ENCODE data around the gene PRIM2. TPM values are rescaled to one million over a fixed set of nuclear protein-coding genes. Genes with fewer than 3 reads are reported as not detected.

The PRIM2 gene
- total RNA-seq, 1 experiment from 2014 or later = 9.7 TPM

DNA sequence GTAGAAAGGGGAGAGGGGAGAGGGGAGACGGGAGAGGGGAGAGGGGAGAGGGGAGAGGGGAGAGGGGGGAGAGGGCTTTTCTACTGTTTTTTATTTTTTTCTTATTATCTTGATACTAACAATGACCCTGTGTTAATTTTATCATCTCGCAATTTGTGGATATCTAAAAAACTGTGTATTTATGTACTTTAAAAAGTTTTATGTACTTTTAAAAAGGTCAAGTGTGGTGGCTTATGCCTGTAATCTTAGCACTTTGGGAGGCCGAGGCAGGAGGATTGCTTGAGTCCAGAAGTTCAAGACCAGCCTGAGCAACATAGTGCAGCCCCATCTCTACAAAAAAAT lies 5.5 kb upstream of the PRIM2 start:
- no peaks in the 10 kb centered on the region for H3K27me3 Mint-ChIP-seq (ENCODE audit: insufficient read depth, unreplicated experiment)
- no peak overlapping the region for H3K27ac Mint-ChIP-seq (ENCODE audit: low read depth, unreplicated experiment)
- H3K9me3 Mint-ChIP-seq (ENCODE audit: unreplicated experiment) = no peaks in the 10 kb centered on the region
- CTCF ChIA-PET = interaction anchor here (0.8 kb wide), 1 partner anchor 32 kb away, joined by 3 read pairs; no protein-coding TSS in a partner anchor
- POLR2A ChIA-PET = interaction anchor here (0.9 kb wide), 1 partner anchor 121 kb away, joined by 3 read pairs; no protein-coding TSS in a partner anchor
- H3K4me1 Mint-ChIP-seq (ENCODE audit: insufficient read depth, unreplicated experiment) = peaks cover 16% of the 10 kb centered on the region
- TF ChIP-seq, protein P1, sequence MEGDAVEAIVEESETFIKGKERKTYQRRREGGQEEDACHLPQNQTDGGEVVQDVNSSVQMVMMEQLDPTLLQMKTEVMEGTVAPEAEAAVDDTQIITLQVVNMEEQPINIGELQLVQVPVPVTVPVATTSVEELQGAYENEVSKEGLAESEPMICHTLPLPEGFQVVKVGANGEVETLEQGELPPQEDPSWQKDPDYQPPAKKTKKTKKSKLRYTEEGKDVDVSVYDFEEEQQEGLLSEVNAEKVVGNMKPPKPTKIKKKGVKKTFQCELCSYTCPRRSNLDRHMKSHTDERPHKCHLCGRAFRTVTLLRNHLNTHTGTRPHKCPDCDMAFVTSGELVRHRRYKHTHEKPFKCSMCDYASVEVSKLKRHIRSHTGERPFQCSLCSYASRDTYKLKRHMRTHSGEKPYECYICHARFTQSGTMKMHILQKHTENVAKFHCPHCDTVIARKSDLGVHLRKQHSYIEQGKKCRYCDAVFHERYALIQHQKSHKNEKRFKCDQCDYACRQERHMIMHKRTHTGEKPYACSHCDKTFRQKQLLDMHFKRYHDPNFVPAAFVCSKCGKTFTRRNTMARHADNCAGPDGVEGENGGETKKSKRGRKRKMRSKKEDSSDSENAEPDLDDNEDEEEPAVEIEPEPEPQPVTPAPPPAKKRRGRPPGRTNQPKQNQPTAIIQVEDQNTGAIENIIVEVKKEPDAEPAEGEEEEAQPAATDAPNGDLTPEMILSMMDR (IDR thresholded peaks at IDR 0.05; ENCODE audit: unreplicated experiment) = no peak
- BruUV-seq (replicated peaks) = no TSS peak
- H3K4me3 Mint-ChIP-seq (ENCODE audit: unreplicated experiment) = no peak overlapping the region
- intact Hi-C loops (cut with micrococcal nuclease) = loop anchor here (10.0 kb wide), 2 partner anchors 287 to 597 kb away; no protein-coding TSS in a partner anchor
- DNase-seq (ENCODE audit: unreplicated experiment) = no peak
- H3K36me3 Mint-ChIP-seq (ENCODE audit: insufficient read depth, unreplicated experiment) = no peaks in the 10 kb centered on the region

DNA sequence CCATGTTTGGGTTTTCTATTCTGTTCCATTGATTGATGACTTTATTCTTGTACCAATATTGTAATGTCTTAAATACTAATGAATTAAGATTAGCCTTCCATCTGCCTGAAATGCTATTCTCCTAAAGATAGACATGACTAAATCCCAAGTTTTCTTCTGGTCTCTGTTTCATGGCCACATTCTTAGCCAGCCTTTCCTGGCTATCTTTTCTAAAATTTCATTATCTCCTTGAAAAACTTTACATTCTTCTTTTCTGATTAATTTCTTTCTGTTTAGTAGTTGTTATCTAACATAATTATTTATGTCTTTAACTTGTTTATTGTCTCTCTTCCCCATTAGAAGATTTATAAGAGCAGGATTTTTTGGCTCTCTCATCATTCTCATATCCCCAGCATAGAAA lies 4.4 kb upstream of the PRIM2 start:
- H3K27ac Mint-ChIP-seq (ENCODE audit: low read depth, unreplicated experiment) = peak overlapping the region; percentile 89
- H3K27me3 Mint-ChIP-seq (ENCODE audit: insufficient read depth, unreplicated experiment) = no peaks in the 10 kb centered on the region
- DNase-seq (ENCODE audit: unreplicated experiment) = no peak
- CTCF ChIA-PET = interaction anchor here (1.1 to 4.8 kb wide), 6 partner anchors 34 to 410 kb away, joined by 3 to 82 read pairs (median 11); no protein-coding TSS in a partner anchor
- peaks cover 6% of the 10 kb centered on the region for H3K36me3 Mint-ChIP-seq (ENCODE audit: insufficient read depth, unreplicated experiment)
- peaks cover 21% of the 10 kb centered on the region for H3K4me1 Mint-ChIP-seq (ENCODE audit: insufficient read depth, unreplicated experiment)
- BruUV-seq (replicated peaks) = no TSS peak
- TF ChIP-seq, protein P1 (IDR thresholded peaks at IDR 0.05; ENCODE audit: unreplicated experiment) = no peak
- POLR2A ChIA-PET = interaction anchor here (0.9 to 2.3 kb wide), 6 partner anchors 29 to 141 kb away, joined by 3 to 27 read pairs (median 6); partner anchors contain the start of genes BAG2 and RAB23
- H3K9me3 Mint-ChIP-seq (ENCODE audit: unreplicated experiment) = no peaks in the 10 kb centered on the region
- intact Hi-C loops (cut with micrococcal nuclease) = loop anchor here (10.0 kb wide), 2 partner anchors 288 to 598 kb away; no protein-coding TSS in a partner anchor
- peak overlapping the region; percentile 58 for H3K4me3 Mint-ChIP-seq (ENCODE audit: unreplicated experiment)

DNA sequence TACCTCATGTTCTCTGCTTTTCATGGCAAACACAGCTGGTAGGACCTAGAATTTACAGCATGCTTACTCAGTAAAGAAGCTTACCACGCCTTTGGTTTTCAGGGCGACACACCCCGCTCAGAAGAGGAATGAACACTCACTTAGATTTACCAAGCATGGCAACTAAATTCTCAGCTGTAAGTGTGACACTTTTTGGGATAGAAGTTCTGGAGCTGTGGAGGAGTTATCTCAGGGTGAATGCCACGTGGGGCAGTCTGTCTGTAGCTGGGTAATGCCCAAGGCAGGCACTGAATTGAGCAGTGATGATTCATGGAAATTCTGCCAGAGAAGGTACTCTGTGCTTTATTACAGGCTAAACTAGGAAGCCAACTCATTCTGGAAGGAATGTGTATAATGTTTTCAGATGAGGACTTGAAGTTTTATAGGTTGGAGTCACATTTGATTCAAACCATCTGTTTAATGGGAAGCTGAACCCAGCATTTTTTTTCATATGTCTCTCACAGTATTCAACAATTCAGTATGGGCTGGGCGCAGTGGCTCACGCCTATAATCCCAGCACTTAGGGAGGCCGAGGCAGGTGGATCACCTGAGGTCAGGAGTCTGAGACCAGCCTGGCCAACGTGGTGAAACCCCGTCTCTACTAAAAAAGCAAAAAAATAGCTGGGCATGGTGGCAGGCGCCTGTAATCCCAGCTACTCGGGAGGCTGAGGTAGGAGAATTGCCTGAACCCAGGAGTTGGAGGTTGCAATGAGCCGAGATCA lies 3.5 kb upstream of the PRIM2 start:
- peak; percentile 82 for DNase-seq (ENCODE audit: unreplicated experiment)
- ChIA-PET POLR2A (interaction anchor here (0.8 to 2.3 kb wide), 14 partner anchors 8 to 359 kb away, joined by 3 to 27 read pairs (median 4); partner anchors contain the start of genes BAG2, BEND6 and RAB23), CTCF (interaction anchor here (0.5 to 4.8 kb wide), 22 partner anchors 9 to 602 kb away, joined by 3 to 82 read pairs (median 4); partner anchors contain the start of genes BAG2 and RAB23)
- H3K4me3 Mint-ChIP-seq (ENCODE audit: unreplicated experiment) = peak overlapping the region; percentile 58
- H3K4me1 Mint-ChIP-seq (ENCODE audit: insufficient read depth, unreplicated experiment) = peaks cover 23% of the 10 kb centered on the region
- intact Hi-C loops (cut with micrococcal nuclease) = loop anchor here (10.0 kb wide), 2 partner anchors 289 to 599 kb away; no protein-coding TSS in a partner anchor
- peak overlapping the region; percentile 89 for H3K27ac Mint-ChIP-seq (ENCODE audit: low read depth, unreplicated experiment)
- TF ChIP-seq, protein P1 (IDR thresholded peaks at IDR 0.05; ENCODE audit: unreplicated experiment) = no peak
- H3K36me3 Mint-ChIP-seq (ENCODE audit: insufficient read depth, unreplicated experiment) = peaks cover 6% of the 10 kb centered on the region
- no peaks in the 10 kb centered on the region for H3K9me3 Mint-ChIP-seq (ENCODE audit: unreplicated experiment)
- no TSS peak for BruUV-seq (replicated peaks)
- H3K27me3 Mint-ChIP-seq (ENCODE audit: insufficient read depth, unreplicated experiment) = no peaks in the 10 kb centered on the region

DNA sequence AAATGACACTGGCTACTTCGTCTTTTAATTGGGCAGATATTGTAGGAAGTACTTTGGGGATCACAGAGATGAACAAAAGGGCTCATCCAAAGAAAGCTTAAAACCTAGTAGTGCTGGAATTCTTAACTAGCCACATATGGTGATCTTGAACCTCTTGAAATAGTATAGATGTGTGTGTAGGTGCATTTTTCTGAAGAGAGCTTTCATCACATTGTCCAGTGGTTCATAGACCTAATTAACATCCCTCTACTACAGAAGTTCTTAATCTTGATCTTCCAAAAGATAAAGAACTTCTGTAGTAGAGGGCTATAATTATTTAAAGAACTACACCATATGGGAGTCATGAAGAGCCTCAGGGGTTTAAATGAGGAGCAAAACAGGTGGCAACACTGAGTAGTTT lies 2.3 kb upstream of the PRIM2 start:
- ChIA-PET POLR2A (interaction anchor here (0.5 to 2.3 kb wide), 11 partner anchors 10 to 222 kb away, joined by 3 to 27 read pairs (median 4); partner anchors contain the start of gene RAB23), CTCF (interaction anchor here (0.6 to 4.8 kb wide), 14 partner anchors 47 to 412 kb away, joined by 3 to 82 read pairs (median 5); partner anchors contain the start of genes BAG2, BEND6 and RAB23)
- Mint-ChIP-seq H3K36me3 (ENCODE audit: insufficient read depth, unreplicated experiment) (peaks cover 6% of the 10 kb centered on the region), H3K9me3 (ENCODE audit: unreplicated experiment) (no peaks in the 10 kb centered on the region), H3K4me3 (ENCODE audit: unreplicated experiment) (no peak overlapping the region), H3K27ac (ENCODE audit: low read depth, unreplicated experiment) (no peak overlapping the region), H3K4me1 (ENCODE audit: insufficient read depth, unreplicated experiment) (peaks cover 31% of the 10 kb centered on the region), H3K27me3 (ENCODE audit: insufficient read depth, unreplicated experiment) (no peaks in the 10 kb centered on the region)
- no peak for DNase-seq (ENCODE audit: unreplicated experiment)
- intact Hi-C loops (cut with micrococcal nuclease) = loop anchor here (10.0 kb wide), 2 partner anchors 290 to 600 kb away; no protein-coding TSS in a partner anchor
- TF ChIP-seq, protein P1 (IDR thresholded peaks at IDR 0.05; ENCODE audit: unreplicated experiment) = no peak
- no TSS peak for BruUV-seq (replicated peaks)
